Dedifferentiated amniotic fluid mesenchymal stem cell (primary cell): ENCODE measurements around the gene ZNF283.

ENCODE experiments used
- DNase-seq: peaks from one replicate; pipeline ENCODE4 v3.0.0-alpha.2; 2016; ENCODE audit errors: extremely low spot score

ZNF283 gene

DNA sequence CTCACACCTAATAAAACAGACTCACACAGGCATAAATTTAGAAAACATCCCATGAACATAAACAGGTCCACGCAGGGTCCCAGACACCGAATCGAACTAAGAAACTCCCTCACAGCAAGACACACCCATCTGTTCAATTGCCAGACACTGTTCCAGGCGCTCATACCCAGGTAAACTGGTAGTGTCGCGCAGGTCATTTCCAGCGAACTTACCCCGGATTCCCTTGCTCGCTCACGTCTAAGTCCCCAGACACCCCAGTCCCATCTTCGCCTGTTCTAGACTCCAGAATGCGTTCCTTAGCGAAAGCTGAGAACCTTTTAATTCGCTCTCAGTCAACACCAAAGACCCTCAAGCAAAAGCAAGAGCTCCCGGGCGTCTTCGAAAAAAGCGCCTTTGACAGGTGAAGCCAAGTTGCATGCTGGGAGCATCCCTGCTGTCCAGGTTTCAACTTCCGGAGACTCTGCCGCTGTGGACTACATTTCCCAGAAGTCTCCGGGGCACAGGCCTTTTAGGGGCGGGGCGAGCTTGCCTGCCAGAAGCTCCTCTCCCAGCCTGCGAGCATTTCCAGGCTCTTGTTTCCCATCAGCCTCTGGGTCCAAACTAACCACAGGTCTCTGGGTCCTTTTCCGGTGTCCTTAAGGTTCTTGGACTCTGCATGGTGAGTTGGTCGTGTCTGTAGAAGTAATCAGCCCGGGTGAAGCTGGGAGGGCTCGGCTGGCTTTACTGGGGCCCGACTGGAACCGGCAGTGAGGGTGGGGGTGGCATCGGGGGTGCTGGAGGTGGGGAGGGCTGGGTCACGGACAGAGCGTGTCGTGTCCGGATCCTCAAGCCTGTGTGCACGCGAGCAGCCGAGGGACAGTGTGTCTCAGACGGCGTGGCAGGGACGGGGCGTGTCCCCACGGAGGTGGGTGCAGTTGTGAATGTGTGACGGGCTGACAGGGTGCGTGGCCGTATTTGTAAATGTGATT, at the start of gene ZNF283:
Gene ZNF283, plus strand, starts transcription at position 535 of the 968 bp plus-strand sequence. CDS start 6,184 bp downstream, outside the sequence.
- DNase-seq, result peak; percentile 88

DNA sequence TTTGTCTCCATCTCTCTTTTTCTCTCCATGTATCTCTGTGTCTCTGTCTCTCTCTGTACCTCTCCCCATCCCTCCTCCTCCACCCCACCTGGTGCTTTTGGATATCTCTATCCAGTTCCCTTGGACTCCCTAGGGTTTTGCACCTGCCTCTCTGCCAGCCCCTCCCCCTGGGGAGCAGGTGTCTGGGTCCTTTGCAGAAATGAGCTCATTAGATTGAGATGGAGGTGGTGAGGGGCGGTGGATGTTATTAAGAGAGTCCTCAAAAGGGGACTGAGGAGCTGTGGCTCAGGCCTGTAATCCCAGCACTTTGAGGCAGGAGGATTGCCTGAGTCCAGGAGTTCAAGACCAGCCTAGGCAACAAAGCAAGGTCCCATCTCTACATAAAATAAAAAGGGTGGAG, 48.5 kb upstream of the ZNF283 start:
- no peak for DNase-seq

DNA sequence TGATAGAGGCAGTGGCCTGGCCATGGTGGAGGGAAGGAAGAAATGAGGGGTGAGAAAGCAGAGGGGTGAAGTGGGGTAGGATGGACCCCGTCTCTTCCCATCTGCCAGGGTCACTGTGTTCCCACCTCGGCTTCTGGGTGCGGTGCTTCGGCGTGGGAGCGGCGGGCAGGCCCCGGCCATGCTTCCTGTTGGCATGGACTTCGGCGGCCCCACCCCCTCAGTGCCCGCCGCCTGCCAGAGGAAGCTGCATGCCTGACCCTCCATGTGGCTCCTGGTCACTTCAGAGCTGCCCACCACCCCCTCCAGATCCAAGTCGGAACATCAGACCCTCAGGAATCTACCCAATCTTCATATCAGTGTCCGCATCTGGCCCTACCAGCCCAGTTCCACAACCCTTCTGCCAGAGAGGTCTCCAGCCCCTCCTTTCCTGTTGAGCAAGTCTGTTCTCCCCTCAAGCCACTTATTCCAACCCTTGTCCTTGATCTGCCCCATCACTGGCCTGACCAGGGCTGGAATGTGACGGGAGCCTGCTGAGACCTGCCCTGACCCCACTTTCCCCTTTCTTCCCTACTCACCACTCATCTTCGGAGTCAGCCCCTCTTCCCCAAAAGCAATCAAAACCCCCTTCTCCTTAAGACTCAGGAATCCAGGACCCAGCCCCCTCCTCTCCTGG, 47.8 kb upstream of the ZNF283 start:
- DNase-seq, result no peak

DNA sequence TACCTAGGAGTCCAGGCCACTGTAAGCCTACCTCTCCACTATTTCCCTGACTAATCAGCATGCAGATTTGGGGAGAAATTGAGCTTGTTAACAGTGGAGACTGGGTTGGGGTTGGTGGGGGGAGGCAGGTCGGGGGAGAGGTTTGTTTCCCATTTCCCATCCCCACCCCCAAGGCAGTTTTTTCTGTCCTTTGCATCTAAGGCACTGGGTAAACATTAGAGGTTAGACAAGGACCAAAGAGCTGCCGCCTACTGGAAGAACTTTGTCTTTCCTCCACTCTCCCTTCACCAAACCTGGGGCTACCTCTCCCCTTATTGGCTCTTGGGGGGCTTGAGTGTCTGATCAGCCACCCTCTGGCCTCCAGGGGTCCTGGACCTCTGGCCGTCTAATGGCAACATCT, 47.3 kb upstream of the ZNF283 start:
- DNase-seq, result no peak

DNA sequence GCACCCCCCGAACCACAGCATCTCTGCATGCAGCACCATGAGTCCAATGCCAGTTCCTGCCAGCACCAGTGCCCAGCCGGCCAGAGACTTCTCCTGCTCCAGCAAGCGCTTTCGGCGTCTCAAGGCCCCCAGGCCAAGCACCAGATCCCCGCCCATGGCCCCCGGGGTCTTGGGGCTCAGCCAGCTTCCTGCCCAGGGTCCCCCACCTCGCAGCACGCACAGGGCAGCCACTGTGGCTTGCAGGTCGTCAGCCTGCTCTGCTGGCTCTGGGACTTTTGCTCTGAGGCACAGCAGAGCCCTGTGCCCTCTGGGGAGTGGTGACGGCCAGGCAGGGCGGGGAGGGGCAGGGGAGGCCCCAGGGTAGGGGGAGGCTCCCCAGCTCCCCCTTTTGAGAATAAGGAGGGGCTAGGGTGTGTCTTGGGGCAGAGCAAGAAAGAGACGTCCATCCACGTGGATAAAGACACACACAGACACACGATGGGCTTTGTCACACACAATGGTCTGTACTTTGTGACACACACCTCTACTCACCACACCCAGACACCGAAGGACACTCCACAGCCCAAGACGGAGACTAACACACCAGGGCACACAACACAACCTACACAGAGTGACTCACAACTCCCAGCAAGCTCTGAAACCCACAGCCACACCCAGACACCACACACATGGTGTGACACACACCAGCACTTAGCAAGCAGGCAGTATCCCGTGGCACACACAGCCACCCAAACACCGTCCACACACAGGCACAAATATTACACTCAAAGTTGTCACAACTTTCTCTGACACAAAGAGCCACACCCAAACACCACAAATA, 46.2 kb upstream of the ZNF283 start, which contains the start of gene KCNN4:
Gene KCNN4, minus strand, starts transcription at position 268 of the 820 bp plus-strand sequence. Its CDS starts 112 bp downstream, at position 156.
- DNase-seq, result peak; percentile 45

DNA sequence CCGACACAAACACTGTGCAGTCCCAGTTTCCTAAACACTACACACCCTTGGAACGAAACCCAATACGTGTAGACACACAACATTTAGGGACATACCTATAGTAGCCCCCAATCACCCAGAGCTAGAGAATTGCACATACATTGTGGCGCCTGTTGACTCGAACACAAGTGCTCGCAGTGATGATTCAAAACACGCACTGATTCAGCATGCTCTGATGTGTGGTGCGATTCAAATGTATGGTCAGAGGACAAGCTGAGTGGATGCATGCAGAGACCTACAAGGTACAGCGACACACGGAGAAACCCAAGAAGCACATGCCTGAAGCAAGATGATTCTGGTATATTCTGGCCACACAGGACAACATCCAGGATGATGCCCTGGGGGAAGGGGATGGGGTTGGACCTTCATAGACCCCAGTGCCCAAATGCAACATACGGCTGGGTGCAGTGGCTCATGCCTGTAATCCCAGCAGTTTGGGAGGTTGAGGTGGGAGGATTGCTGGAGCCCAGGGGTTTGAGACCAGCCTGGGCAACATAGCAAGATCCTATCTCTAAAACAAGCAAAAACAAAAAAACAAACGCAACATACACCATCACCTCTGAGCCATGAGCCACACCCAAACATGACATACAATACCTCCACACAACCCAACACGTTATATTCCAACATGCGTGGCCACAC, 45.4 kb upstream of the ZNF283 start:
- DNase-seq, result no peak

DNA sequence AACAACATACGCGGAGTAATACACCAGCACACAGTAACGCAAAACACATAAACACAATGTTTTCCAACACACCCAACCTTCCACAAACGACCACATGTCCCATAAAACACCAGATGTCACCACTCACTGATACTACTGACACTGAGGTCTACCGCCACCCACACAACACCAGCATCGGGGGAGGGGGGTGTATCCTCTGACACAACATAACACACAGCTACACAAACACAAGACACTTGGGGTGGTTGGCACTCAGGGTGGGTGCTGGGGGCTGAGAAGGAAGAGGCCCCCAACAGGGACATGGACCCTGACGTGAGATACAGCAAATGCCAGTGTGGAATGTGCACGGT, 44.8 kb upstream of the ZNF283 start:
- DNase-seq, result no peak

DNA sequence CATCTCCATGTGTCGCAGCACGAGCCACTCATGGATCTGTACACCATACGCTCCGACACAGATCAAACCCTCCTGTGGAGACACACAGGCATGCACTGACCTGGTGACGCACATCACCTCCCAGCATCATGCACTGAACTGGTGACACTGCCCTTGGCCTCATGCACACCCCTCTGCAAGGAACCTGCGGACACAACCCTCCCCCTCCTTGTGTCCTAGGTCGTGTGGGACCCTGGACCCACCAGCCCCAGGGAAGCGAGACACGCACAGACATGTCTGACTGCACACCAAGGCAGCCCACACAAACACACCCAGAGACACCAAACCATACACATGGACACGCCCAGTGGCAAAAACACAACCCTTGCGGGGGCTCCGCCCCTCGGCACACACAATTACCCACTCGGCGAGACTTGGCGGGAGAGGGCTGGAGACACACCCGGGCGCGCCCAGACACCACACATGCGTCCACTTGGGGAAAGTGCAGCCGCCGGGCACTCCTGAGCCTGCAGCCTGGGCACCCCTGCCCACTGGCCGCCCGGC, 44.4 kb upstream of the ZNF283 start:
- no peak for DNase-seq

DNA sequence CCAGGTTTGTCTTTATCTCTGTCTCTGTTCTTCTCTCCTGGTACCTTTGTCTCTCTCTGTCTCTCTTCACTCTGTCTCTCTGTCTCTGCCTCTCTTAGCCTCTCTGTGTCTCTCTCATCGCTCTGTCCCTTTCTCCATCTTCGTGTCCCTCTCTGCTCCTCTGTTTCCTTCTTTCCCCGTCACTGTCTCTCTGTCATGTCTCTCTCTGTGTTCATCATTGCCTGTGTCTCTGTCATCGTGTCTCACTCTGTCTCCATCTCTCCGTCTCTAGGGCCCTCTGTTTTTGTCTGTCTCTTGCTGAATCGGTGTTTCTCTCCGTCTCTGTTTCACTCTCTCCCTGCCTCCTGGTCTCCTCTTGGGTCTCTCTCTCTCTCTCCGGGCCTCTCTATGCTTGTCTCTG, 43.5 kb upstream of the ZNF283 start:
- DNase-seq, result no peak

DNA sequence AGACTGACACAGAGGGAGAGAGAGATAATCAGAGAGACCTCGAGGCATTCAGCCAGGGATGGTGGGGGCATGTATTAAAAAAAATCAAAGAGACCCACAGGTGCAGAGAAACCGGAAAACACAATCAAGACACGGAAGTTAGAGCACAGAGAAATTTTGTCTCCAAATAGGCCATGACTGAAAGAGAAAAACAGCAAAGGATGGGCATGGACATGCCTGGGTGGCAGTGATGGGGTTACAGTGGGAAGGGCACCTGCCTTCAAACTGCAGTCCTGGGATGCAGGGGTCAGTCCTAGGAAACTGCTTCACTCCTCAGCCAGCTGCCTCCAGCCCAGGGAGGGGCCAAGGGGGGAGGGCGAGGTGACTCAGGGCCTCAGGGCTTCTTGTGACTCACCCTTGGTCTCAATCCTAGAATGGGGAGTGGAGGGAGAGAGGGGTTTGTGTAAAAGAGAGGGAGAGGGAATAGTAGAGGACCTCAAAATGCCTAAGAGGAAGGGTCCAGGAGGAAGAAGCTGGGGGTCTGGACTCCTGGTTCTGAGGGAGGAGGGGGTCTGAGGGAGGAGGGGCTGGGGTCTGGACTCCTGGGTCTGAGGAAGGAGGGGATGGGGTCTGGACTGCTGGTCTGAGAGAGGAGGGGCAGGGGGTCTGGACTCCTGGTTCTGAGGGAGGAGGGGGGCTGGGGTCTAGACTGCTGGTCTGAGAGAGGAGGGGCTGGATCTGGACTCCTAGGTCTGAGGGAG, 42.7 kb upstream of the ZNF283 start:
- peak; percentile 71 for DNase-seq

DNA sequence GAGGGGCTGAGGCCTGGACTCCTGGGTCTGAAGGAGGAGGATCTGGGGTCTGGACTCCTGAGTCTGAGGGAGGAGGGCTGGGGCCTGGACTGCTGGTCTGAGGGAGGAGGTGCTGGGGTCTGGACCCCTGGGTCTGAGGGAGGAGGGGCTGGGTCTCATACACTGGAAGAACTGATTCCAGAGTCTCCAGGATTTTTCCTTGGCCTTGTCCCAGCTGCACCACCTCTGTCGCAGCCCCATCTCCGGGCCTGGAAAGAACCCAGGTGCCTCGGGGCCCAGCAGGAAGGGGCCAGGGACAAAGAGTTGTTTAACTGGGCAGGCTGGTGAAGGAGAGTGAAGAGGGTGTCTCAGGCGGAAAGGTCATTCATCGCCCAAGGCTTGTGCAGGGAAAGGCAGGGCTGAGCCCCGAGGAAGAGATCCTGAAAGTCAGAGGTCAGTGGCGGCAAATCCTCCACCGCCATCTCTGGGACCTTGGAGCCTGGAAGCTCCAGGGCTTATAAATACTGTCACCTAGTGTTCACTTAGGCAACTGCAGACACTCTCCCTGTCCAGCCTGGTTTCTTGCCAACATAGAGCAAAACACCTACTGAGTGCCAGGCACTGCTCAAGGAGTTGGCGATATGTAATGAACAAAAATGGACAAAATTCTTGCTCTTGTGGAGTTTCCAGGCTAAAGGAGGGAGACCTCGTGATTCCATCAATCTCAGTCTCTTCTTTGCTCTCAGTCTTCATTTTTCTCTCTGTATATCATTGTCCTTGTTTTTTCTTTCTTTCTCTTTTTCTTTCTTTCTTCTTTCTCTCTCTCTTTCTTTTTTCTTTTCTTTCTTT, 41.9 kb upstream of the ZNF283 start:
- peak; percentile 65 for DNase-seq

DNA sequence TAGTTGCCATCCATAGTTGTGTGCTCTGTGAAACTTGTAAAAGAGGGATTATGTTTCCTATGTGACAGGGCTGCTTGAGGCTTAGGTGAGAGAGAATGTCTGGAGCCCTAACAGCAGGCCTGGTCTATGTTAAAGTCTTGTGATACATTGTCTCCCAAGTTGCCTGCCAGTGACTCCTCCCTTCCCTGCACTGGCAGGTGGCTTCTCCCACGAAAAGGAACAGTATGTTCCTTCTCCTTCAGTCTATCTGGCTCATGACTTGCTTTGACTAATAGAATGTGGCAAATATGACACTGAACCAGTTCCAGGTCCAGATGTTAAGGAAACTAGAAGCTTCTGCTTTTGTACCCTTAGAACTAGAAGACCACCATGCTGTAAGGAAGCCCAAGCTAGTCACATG, 40.5 kb upstream of the ZNF283 start:
- no peak for DNase-seq

DNA sequence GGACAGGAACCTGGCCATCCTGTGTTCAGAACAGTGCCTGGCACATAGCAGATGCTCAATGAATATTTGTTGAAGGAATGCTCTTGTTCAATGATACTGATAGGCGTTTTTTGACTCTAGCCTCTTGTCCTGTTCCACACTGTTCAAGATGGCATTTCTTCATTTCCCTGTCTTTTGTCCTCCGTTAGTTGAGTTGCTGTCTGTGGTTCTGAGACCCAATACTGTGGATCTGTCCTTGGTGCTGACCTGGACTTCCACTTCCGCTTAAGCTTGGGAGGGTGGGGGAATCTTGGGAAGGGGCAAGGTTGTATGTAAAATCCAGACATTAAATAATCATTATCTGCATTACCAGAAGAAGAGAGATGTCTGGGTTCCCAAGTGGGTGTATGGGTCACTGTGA, 38.1 kb upstream of the ZNF283 start:
- DNase-seq, result no peak

DNA sequence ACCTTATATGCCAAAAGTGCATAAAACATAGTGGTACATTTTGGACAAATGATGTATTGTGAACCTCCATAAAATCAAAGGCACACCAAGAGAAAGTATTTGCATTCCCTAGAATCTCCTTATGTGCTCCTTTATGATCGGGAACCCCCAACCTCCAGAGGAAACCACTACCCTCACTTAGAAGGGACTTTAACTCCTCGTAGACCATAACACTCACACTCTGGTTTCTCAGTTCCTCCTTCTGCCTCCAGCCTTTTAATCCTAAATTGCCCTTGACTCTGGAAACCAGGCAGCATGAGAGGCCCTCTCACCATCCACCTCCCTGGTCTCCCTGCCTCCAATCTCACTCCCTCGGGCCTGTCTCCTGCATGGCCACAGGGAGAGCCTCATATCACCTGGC, 36.5 kb upstream of the ZNF283 start:
- DNase-seq, result no peak

DNA sequence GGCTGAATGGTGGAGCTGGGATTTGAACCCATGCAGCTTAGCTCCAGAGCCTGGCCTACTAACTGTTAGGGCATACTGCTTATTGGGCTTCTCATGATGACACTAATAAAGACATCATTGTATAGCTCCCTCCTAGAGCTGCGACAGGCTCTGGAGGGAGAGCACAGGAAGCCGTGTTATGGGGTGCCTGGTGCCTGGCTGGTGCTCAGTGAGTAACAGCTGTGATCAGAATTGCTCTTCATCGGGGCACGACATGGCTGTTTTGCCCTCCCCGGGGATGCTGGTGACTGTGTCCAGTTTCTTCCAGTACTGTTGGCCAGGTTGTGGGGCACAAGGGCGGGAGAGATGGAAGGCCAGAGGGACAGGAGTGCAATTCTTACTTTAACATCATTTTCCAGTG, 30.0 kb upstream of the ZNF283 start:
- DNase-seq, result no peak

DNA sequence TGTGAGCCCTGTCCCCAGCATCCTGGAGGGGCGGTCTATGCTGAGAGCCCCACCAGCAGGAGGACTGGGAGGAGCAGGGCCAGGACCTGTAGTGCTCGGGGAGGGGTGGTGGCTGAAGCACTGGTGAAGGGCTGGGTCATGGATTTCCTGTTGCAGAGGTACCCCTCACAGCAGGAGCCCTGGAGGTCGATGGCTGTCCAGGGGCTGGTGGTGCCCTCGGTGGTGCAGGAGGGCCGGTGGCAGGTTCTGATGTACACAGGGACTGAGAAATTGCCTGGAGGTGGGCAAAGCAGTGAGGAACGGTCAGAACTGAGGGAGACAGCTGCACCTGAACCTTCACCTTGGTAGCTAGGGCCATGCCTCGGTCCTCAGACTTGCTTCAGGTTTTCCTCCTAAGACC, 29.6 kb upstream of the ZNF283 start:
- no peak for DNase-seq

DNA sequence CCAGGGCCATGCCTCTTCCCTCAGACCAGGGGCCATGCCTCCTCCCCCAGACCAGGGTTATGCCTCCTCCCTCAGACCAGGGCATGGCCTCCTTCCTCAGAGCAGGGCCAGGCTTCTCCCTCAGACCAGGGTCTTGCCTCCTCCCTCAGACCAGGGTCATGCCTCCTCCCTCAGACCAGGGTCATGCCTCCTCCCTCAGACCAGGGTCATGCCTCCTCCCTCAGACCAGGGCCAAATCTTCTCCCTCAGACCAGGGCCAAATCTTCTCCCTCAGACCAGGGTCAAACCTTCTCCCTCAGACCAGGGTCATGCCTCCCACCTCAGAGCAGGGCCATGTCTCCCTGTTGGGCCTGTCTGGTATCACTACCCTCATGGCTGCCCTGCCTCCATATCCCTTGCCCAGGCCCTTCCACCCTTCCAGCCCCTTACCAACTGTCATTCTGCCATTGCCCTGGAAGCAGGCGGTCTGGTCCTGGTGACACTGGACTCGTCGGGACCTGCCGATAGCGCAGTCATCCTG, 29.0 kb upstream of the ZNF283 start:
- DNase-seq, result no peak

DNA sequence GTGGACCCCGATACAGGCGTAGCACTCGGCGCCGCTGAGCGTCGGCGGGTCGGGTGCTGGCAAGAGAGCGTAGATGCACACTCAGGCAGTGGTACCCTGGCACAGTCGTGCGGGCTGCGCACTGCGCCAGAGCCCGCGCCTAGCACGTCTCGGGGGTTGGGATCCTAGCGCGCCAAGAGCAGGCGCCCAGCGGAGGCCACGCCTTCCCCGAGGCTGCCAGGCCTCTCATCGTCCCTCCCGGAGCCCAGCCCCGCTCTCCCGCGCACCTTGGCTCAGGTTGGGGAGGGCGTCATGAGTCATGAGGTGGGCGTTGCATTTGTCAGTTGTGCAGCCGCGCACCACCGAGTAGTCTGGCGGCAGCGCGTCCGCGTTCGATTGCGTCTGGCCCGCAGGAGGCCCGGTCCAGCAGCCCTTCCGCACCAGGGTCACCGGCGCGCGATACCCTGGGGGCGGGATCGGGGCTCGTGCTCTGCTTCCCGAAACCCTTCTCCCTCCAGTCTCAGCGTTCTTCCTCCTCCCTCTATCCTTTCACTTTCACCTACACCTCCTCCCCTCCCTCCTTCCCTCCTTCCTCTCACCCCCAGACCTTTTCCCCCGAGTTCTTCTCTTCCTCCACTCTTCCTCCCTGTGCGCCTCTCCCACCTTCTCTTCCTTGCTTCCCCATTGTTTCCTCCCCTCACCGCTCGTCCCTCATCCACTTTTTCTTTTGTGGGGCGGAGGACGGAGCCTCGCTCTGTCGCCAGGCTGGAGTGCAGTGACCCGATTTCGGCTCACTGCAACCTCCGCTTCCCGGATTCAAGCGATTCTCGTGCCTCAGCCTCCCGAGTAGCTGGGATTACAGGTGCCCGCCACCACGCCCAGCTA, 28.3 kb upstream of the ZNF283 start:
- DNase-seq, result no peak
